Thoracic aorta (tissue), 2 donors: ENCODE measurements around the gene FOXD2. TPM values are rescaled to one million over a fixed set of nuclear protein-coding genes. Genes with fewer than 3 reads are reported as not detected.

Experiments used
- ATAC-seq: fragments of 150-250 bp; one replicate; pipeline ENCODE4 v1.8.0; 2017; ENCODE audit warnings: low read depth; ENCODE audit not compliant: insufficient number of reproducible peaks, low FRiP score
- DNase-seq: peaks from one replicate; pipeline ENCODE4 v3.0.0-alpha.2; 2020; ENCODE audit warnings: low spot score
- H3K27ac ChIP-seq, 2 donors: fragments of 200-600 bp; sonication (generic); 1 replicate in 1 of 2; 2 replicates in 1 of 2; pipeline ENCODE4 v1.5.1; 2016; ENCODE audit warnings: mild to moderate bottlenecking in 2 of 2, moderate library complexity in 2 of 2
- H3K27me3 ChIP-seq: fragments of 200-600 bp; sonication (generic); replicated peaks from 2 replicates; pipeline ENCODE4 v1.6.0; 2016; ENCODE audit warnings: mild to moderate bottlenecking; ENCODE audit not compliant: insufficient read depth
- H3K36me3 ChIP-seq: fragments of 200-600 bp; sonication (generic); one replicate; pipeline ENCODE4 v1.5.1; 2016
- H3K4me1 ChIP-seq, 2 donors: fragments of 200-600 bp; sonication (generic); 1 replicate in 1 of 2; 2 replicates in 1 of 2; pipeline versions ENCODE4 v1.5.1 to v1.6.0; 2016; ENCODE audit warnings: low read depth in 2 of 2, mild to moderate bottlenecking in 1 of 2; ENCODE audit not compliant: control insufficient read depth in 1 of 2
- H3K4me3 ChIP-seq: fragments of 200-600 bp; sonication (generic); 2 replicates; pipeline ENCODE4 v1.5.1; 2016; ENCODE audit warnings: mild to moderate bottlenecking
- H3K9me3 ChIP-seq: fragments of 200-600 bp; sonication (generic); 2 replicates; pipeline ENCODE4 v1.5.1; 2016
- CTCF ChIP-seq: fragments of 200-600 bp; sonication (generic); IDR thresholded peaks from one replicate; pipeline ENCODE4 v1.5.1; 2019; ENCODE audit warnings: antibody characterized with exemption
- total RNA-seq, 2 donors: library from RNA; depleted of rRNA; stranded (reverse); fragments of >200 nt; gene quantifications; one replicate each; pipeline versions ENCODE4 v1.1.0 to v1.2.3, GENCODE V29; 2016

FOXD2 gene
- total RNA-seq, 2 donors from 2014 or later, result 4.9 TPM

- H3K4me3 ChIP-seq, result no peak overlapping the region
- H3K36me3 ChIP-seq, result no peaks in the 10 kb centered on the region
- ATAC-seq, result no peak
- no peaks in the 10 kb centered on the region for H3K4me1 ChIP-seq
- no peak for TF ChIP-seq CTCF
- no peaks in the 10 kb centered on the region for H3K9me3 ChIP-seq
- no peak overlapping the region for H3K27ac ChIP-seq
- no peak for DNase-seq
- H3K27me3 ChIP-seq, result no peaks in the 10 kb centered on the region
These were observed 35.3 kb upstream of the FOXD2 start for GRCh38 chr1:47402591-47402990.

- ATAC-seq, result no peak
- Histone ChIP-seq H3K4me3 (no peak overlapping the region), H3K4me1 (no peaks in the 10 kb centered on the region), H3K27ac (no peak overlapping the region), H3K36me3 (no peaks in the 10 kb centered on the region), H3K9me3 (no peaks in the 10 kb centered on the region), H3K27me3 (no peaks in the 10 kb centered on the region)
- DNase-seq, result no peak
- no peak for TF ChIP-seq CTCF
These were observed 34.4 kb upstream of the FOXD2 start for GRCh38 chr1:47403321-47403910.

- no peak for TF ChIP-seq CTCF
- H3K4me3 ChIP-seq, result no peak overlapping the region
- no peaks in the 10 kb centered on the region for H3K4me1 ChIP-seq
- no peaks in the 10 kb centered on the region for H3K36me3 ChIP-seq
- H3K27me3 ChIP-seq, result no peaks in the 10 kb centered on the region
- H3K9me3 ChIP-seq, result no peaks in the 10 kb centered on the region
- DNase-seq (no peak), ATAC-seq (no peak)
- no peak overlapping the region for H3K27ac ChIP-seq
These were observed 32.1 kb upstream of the FOXD2 start for GRCh38 chr1:47405697-47406096.

GRCh38 chr1:47406966-47407365 lies 30.9 kb upstream of the FOXD2 start:
- DNase-seq, result no peak
- H3K9me3 ChIP-seq, result no peaks in the 10 kb centered on the region
- H3K27ac ChIP-seq, result no peak overlapping the region
- no peaks in the 10 kb centered on the region for H3K27me3 ChIP-seq
- no peak overlapping the region for H3K4me3 ChIP-seq
- H3K4me1 ChIP-seq, result no peaks in the 10 kb centered on the region
- no peak for TF ChIP-seq CTCF
- ATAC-seq, result no peak
- H3K36me3 ChIP-seq, result no peaks in the 10 kb centered on the region

GRCh38 chr1:47407481-47407880 lies 30.4 kb upstream of the FOXD2 start:
- DNase-seq (no peak), ATAC-seq (no peak)
- H3K4me3 ChIP-seq, result no peak overlapping the region
- H3K27ac ChIP-seq, result no peak overlapping the region
- H3K9me3 ChIP-seq, result no peaks in the 10 kb centered on the region
- no peaks in the 10 kb centered on the region for H3K4me1 ChIP-seq
- H3K36me3 ChIP-seq, result no peaks in the 10 kb centered on the region
- no peaks in the 10 kb centered on the region for H3K27me3 ChIP-seq
- no peak for TF ChIP-seq CTCF
